ENCODE data around the gene VSIR.

Gene VSIR

GRCh38 chr10:71809628-71810027, 36.3 kb upstream of the VSIR start:
- POLR2A ChIA-PET (ENCODE audit: low non-redundant PET), result interaction anchor here (0.6 kb wide), 1 partner anchor 94 kb away, joined by 4 read pairs; no protein-coding TSS in a partner anchor
- TF ChIP-seq CTCF (conservative IDR thresholded peaks at IDR 0.05; ENCODE audit: low read depth), result no peak
- H3K27ac ChIP-seq, result no peak overlapping the region
- CTCF ChIA-PET, result no interaction called here
- no peak for DNase-seq (ENCODE audit: low spot score)

- no peak for DNase-seq (ENCODE audit: low spot score)
- no peak overlapping the region for H3K27ac ChIP-seq
- TF ChIP-seq CTCF (conservative IDR thresholded peaks at IDR 0.05; ENCODE audit: low read depth), result no peak
- POLR2A ChIA-PET (ENCODE audit: low non-redundant PET), result interaction anchor here (0.7 kb wide), 1 partner anchor 13 kb away, joined by 4 read pairs; no protein-coding TSS in a partner anchor
- CTCF ChIA-PET, result interaction anchor here (0.6 kb wide), 1 partner anchor 192 kb away, joined by 3 read pairs; no protein-coding TSS in a partner anchor
Measured at GRCh38 chr10:71807557-71808510, 34.5 kb upstream of the VSIR start.

- ChIA-PET CTCF (interaction anchor here (0.6 to 1.8 kb wide), 4 partner anchors 31 to 193 kb away, joined by 3 to 9 read pairs (median 4); partner anchors contain the start of gene VSIR), POLR2A (ENCODE audit: low non-redundant PET) (no interaction called here)
- no peak for TF ChIP-seq CTCF (conservative IDR thresholded peaks at IDR 0.05; ENCODE audit: low read depth)
- no peak overlapping the region for H3K27ac ChIP-seq
- DNase-seq (ENCODE audit: low spot score), result no peak
Measured at GRCh38 chr10:71806704-71807556, 33.6 kb upstream of the VSIR start.

DNA sequence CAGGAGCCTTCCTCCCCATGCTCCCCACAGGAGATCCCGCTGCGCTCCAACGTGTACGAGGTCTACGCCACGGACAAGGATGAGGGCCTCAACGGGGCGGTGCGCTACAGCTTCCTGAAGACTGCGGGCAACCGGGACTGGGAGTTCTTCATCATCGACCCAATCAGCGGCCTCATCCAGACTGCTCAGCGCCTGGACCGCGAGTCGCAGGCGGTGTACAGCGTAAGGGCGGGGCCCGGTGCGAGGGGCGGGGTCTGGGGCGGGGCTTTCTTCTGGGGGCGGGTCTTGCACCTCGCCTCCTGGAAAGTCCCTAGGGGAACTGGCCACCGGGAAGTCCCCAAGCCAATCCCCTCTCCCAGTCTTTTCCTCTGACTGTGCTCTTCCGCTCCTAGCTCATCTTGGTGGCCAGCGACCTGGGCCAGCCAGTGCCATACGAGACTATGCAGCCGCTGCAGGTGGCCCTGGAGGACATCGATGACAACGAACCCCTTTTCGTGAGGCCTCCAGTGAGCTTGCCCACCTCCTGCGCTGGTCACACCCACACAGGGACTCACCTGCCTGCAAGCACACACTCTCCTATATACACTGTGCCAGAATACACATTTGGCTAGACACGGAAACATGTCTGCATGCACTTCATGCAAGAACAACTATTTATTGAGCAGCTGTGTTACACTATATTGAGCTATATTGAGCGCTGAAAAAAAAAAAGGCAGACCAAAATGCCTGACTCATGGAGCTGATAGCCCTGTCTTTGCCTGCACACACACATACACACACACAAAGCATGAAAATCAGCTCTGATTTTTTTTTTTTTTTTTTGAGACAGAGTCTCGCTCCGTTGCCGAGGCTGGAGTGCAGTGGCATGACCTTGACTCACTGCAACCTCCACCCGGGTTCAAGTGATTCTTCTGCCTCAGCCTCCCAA, 32.7 kb upstream of the VSIR start:
- TF ChIP-seq CTCF (conservative IDR thresholded peaks at IDR 0.05; ENCODE audit: low read depth), result no peak
- CTCF ChIA-PET, result interaction anchor here (0.9 to 1.8 kb wide), 3 partner anchors 32 to 90 kb away, joined by 3 to 9 read pairs (median 4); partner anchors contain the start of gene VSIR
- DNase-seq (ENCODE audit: low spot score), result peak; percentile 31
- POLR2A ChIA-PET (ENCODE audit: low non-redundant PET), result interaction anchor here (0.6 kb wide), 1 partner anchor 1027 kb away, joined by 3 read pairs; no protein-coding TSS in a partner anchor
- H3K27ac ChIP-seq, result no peak overlapping the region

DNA sequence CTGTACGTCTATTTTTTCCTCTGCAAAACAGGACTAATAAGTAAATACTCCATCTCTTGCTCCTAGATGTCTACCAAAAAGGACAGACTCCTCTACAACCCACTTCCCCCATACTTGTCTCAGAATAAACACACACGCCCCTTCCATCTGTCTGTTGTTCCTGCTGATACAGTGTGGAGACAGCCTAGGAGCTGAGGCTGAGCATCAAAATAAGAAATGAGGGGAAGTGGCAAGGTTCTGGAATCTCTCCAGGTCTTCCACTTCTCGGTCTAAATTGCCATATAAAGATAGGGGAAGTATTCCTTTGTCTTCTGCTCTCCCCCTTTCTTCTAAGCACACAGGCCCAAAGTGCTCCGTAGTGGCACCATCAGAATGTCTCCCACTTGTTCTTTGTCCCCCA, 30.8 kb upstream of the VSIR start:
- ChIA-PET POLR2A (ENCODE audit: low non-redundant PET) (interaction anchor here (0.7 kb wide), 1 partner anchor 23 kb away, joined by 9 read pairs; no protein-coding TSS in a partner anchor), CTCF (interaction anchor here (0.6 kb wide), 1 partner anchor 19 kb away, joined by 3 read pairs; no protein-coding TSS in a partner anchor)
- H3K27ac ChIP-seq, result no peak overlapping the region
- DNase-seq (ENCODE audit: low spot score), result no peak
- no peak for TF ChIP-seq CTCF (conservative IDR thresholded peaks at IDR 0.05; ENCODE audit: low read depth)

Data from RWPE1 (cell line).